Fibroblast of skin of back (primary cell): ENCODE results near the gene PPP2R2D.

Experiments
- DNase-seq: peaks from one replicate; pipeline ENCODE4 v3.0.0-alpha.2; 2013

The PPP2R2D gene

DNA sequence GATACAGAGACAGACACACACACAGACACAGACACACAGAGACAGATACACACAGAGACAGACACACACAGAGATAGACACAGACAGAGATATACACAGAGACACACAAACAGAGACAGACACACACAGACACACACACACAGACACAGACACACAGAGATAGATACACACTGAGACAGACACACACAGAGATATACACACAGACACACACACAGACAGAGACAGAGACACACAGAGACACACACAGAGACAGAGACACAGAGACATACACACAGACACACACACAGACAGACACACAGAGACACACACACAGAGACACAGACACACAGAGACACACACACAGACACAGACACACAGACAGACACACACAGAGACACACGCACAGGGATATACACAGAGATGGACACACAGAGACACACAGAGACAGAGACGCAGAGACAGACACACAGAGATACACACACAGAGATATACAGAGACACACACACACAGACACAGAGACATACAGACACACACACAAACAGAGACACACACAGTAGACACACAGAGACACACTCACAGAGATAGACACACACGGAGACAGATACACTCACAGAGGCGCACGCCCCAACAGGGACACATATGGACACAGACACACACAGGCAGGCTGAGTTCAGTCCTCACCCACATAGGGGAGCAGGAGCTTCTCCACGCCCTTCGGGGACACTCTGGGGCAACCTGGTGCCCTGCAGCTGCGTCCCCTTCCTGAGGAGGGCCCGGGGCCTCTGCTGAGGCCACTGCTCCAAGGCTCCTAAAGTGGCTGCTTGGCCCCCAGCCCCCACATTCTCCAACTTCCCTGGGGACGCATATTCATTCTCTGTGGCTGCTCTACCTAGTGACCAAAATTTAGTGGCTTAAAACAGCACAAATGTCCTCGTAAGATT is 10.3 kb upstream of the PPP2R2D start:
- DNase-seq: no peak

DNA sequence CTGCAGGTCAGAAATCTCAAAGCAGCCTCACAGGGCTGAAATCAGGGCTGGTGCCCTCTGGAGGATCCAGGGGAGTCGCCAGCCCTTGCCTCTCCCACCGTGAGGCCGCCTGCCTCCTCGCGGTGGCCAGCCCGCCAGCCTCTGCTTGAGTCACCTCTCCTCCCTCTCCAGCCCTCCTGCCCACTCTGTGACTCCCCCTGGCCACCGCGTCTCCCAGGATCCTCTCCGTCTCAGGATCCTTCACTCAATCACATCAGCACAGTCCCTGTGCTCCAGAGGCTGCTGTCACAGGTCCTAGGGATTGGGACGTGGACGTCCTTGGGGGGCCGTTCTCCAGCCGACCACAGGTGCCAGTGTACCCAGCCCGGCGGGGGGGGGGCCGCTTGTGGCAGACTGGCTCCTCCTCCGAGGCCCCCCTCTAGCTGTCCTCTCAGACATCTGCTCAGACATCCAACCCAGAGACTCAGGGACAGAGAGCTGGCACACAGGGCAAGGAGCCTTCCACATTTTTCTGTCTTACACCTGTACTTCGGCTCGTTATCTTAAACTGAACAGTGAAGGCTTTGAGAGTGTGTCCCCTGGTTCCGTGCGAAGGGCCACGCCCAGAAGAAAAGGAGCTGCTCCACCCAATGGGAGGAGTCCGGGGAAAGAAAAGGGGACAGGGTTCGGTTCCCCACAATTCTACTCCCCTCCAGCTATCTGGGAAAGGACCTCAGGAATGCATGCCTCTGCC is 9.4 kb upstream of the PPP2R2D start:
- DNase-seq: peak; percentile 16

DNA sequence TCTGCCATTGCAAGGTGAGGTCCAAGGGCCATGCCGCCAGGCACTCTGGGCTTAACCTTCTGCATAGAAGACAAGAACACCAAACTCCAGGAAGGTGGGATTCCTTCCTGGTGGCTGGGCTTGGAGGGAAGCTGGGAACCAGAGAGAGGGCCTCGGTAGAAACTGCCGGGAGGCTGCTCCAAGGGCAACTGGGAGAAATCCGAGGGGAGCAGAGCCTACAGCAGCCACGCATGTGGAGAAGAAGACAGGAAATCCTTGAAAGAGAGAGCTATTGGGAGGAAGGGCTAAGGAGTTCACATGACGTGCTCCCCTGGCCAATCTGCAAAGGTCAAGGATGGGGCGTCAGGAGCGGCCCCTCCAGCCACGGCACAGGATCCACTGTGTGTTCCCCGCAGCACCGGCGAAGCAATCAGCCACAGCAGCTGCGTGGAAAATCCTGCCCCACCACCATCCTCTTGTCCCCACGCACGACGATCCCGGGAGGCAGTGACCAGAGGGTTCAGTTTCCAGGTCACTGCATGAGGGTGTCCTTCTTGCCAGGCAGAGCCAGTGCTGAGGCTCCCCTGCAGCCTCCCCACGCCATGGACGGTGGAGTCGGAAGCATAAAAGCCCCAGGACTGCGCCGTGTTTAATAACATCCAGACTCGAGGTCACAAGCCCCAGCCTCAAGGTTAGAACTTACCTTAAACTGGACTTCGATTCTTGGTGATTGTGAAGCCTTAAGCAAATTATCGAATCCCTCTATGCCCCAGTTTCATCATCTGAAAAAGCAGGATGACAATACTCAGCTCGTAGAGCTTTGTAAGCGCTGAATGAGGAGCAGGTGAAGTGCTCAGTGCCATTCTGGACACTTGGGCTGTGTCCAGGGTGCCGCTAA is 8.6 kb upstream of the PPP2R2D start:
- no peak for DNase-seq

DNA sequence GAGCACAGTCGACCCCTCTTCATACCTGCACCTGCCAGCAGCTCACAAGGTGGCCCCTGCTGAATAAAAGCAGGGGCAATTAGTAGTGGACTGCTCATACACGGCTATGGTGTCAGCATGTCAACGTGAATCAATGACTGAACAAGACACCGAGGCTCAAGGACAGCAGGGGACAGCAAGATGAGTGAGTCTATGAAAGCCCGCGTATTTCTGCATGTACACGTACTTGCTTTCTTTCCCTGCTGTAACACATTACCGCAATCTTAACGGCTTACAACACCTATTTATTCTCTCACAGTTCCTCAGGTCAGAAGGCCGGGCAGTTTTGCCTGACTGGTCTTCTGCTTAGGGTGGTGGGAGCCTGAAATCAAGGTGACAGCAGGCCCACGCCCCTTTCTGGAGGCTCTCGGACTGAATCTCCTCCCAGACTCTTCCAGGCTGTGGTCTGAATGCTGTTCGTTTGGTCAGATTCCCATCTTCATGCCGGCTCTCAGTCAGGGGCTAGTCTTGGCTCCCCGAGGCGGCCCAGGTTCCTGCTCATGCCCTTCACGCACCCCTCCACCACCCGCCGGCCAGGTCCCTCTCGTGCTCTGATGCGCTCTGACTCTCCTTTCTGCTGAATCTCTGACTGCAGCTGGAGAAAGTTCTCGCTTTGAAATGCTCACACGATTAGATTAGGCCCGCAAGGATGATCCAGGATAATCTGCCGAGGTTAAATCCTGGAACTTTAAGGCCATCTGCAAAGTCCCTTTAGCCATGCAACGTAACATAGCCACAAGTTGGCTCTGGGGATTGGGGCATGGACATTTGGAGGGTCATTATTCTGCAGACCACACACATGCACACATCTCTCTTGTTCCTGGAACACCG is 7.8 kb upstream of the PPP2R2D start:
- DNase-seq: no peak

DNA sequence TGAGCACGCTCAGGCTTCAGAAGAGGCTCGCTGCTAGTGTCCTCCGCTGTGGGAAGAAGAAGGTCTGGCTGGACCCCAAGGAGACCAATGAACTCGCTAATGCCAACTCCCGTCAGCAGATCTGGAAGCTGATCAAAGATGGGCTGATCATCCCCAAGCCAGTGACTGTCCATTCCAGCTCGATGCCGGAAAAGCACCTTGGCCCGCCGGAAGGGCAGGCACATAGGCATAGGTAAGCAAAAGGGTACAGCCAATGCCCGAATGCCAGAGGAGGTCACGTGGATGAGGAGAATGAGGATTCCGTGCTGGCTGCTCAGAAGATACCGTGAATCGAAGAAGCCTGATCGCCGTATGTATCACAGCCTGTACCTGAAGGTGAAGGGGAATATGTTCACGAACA is 5.7 kb upstream of the PPP2R2D start:
- no peak for DNase-seq

DNA sequence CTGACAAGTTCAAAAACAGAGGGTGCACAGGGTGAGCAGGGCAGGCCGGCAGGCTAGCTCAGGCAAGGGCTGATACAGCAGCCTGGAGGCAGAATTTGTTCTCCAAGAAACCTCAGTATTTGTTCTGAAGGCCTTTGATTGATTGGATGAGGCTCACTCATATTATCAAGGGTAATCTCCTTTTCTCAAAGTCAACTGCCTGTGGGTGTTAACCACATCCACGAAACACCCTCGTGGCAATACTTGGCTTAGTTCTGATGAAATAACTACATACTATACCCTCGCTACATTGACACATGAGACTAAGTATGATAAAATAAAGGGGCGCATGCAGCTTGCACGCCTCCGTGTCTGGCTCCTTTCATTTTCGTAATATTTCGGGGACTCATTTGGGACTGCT is 4.4 kb upstream of the PPP2R2D start:
- DNase-seq: no peak

DNA sequence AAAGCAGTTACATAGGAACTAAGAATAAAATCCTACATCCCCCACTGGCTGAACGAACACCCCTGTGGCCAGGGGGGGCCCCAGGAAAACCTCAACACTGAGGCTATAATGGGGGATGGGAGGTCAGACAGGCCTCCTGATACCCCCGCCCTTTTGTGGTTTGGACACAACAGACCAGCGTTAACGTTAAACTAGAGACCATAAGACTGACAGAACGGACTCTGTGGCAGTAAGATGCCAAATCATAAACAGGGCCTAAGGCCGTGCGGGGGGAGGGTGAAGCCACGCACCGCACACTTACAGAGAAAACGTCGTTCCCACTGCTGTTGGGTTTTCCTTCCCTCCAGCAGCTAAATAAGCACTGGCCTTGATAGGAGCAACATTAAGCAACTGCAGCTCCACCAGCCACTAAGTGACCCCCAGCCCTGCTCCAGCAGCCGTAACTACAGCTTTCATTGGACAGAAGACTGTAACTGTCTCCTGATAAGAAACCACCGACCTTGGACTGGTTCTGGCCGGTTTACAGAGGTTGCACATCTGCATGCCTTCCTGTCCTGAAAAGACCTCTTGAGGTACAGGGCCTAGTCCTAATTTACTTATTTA is 3.4 kb upstream of the PPP2R2D start:
- no peak for DNase-seq

DNA sequence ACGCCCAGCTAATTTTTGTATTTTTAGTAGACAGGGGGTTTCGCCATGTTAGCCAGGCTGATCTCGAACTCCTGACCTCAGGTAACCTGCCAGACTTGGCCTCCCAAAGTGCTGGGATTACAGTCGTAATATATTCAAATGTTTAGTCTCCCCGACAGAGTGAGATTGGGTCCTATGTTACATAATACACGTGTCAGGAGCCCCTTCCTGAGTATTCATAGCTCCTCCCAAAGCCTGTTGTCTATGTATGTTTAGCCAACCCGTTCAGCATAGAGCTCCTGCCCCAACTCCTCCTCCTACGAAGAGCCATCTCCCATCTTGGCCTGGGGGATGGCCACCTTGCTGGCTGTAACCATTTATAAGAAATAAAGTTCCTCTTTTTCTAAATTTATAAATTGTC is 2.7 kb upstream of the PPP2R2D start:
- DNase-seq: no peak

DNA sequence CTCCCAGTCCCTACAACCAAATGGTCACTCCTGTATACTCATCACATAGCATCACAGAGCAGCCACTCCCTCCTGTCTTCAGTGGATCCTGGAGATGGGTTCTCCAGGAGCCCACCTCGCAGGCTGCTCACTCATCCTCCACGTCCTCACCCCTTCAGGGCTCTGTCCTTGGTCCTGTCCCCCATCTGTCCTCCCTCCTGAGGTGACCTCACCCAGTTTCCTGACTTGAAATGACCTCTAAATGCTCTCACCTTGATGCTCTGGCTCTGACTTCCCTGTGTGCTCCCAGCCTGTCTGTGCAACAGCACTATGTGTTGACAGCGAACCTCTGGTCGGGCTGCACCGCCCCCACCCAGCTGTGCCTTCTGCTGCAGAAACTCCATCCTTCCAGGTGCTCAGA is 2.1 kb upstream of the PPP2R2D start:
- no peak for DNase-seq

DNA sequence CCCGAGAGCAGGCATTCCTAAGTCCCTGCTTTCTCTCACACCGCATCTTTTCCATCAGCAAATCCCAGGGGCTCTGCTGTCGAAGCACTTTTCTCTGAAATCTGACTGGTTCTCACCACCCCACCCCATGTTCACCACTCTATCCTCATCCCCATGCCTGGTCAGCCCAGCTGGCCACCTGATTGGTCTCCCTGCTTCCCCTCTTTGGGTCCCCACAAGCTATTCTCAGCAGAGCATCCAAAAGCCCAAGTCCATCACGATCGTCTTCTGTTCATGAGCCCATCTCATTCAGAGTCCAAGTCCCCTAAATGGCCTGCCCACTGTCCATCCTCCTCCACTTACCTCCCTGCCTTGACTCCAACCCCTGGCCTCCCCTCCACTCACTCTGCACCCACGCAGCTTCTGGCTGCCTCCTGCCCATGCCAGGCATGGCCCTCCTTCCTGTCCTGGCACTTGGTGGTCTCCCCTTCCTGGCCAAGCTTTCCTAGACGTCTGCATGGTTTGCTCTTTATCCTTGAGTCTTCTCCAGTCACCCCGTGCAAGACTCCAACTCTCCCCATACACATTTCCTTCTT is 1.6 kb upstream of the PPP2R2D start:
- no peak for DNase-seq

DNA sequence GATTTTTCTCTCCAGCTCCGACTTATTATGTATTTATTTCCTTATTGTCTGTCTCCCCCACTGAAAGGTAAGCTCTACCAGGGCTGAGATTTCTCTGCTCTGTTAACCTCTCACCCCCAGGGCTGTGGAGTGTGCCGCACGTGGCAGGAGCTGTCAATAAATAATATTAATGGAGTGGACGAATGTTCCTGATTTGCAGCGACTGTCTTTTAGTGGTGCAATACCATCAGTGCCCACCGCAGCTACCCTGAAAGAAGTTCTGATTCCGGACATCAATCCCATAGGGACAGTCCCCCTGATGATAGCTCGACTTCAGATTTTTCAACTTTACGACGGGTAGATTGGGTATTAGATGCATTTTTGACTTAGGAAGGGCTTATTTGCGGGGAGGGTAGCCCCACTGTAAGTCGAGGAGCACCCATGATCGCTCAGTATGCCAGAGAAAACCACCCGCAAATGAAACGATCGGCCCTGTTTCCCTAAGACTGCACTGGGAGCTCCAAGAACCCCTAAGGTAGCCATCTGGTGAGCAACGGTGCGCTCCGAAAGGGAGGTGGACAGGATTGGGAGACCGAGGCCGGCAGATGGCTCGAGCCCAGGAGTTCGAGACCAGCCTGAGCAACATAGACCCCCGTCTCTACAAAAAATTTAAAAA is 986 bp upstream of the PPP2R2D start:
- DNase-seq: no peak

DNA sequence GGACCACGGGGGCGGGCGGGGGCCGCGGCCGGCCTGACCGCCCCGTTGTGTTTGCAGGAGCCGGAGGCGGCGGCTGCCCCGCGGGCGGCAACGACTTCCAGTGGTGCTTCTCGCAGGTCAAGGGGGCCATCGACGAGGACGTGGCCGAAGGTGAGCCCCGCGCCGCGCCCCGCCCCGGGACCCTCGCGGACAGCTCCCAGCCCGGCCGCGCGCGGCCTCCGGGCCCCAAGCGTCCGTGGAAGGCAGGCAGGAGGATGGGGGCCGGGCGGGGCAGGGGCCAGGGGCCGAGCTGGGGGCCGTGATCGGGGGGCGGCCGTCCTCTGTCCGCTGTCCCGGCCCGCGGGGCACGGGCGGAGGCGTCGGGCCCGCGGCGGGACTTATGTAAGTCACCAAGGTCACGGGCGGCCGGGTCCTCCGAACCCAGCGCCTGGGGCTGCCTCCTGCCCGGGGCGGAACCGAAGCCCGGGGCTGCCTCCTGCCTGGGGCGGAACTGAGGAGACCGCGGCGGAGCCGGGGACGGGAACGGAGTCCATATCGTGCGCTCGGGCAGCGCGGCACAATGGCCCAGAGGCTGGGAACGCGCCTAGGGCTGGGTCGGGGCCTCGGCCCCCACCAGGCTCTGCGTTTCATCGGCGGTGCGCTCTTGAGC is 497 bp downstream of the PPP2R2D start:
- DNase-seq: peak; percentile 31

DNA sequence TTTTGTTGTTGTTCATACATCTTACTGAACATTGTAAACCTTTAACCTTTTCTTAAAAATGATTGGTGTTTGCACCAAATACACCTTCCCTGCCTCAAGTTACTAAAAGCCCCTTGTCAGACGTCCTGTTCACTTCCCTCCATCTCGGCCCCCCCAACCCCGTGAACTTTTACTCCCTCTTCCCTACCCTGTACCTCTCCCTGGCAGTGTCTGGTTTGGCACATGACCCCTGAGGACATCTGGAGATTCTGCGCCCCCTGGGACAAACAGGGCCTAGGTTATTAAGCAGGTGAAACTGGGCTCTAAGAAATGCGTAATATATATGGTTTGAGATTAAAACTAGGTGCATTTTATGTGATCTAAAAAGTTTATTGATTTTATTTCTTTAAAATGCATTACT is 1.4 kb downstream of the PPP2R2D start:
- no peak for DNase-seq

DNA sequence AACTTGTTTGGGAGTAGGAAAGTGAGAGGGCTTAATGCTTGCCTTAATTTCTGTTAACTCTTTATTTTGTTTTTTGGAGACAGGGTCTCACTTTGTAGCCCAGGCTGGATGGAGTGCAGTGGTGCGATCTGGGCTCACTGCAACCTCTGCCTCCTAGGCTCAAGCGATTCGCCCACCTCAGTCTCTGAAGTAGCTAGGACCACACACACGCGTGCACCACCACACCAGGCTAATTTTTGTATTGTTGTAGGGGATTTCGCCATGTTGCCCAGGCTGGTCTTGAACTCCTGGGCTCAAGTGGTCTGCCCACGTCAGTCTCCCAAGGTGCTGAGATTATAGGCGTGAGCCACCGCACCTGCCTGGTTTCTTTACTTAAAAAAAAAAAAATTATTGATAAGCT is 1.9 kb downstream of the PPP2R2D start:
- DNase-seq: no peak

DNA sequence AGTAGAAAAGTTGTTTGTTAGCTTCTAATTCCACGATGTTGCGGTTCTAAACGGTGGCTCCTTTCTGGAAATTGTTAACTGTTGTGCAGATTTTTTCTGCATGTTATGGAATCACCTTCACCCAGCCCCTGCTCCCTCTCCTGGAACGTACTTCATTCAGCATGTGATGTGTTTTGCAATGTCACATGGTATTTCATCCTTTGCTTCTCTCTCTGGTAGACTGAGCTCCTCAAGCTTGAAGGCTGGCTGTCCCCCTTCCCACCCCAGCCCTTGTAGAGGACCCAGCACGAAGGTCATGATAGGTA is 4.4 kb downstream of the PPP2R2D start:
- DNase-seq: no peak

DNA sequence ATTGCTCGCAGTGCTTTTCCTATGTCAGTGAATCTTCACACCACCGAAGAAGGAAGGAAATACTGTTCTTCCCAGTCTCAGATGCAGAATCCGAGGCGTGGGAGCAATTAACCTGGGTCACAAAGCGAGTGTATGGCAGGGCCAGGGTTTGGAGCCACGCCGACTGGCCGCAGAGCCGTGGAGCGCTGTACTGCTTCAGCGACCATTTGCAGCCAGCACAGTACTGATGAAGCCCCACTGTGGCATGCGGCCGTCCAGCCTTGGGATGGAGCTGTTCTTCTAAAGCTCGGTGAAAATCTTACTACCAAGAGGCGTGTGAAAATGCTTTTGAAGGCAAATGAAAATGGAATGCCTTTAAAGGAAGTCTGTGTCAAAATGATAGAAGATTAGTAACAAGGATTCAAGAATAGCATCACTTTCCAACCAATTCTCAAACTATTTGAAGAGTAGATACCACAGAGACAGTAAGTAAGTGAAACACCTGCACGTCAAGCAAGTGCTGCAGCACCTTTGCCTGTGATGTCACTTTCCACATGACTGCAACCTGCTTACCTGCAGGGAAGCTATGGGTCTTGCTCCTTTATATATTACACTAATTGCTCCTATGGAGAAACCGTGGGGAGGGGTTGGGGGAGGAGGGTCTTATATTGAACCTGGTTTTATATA is 4.9 kb downstream of the PPP2R2D start:
- DNase-seq: no peak

DNA sequence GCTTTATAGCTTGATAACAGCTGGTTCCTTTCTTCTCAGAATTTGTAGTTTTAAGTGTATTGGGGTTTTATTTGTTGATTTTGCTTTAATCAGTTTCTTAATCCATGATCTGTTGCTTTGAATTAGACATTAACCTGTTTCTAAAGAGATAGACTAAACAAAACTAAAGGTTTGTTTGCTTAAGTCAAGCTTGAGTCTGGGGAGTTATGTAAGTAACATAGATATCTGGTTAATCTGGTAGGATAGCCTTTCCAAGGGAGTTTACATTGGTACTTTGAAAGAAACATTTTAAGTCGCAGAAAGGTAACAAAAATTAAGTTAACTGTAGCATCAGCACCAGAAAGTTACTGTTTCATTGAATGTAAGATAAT is 5.4 kb downstream of the PPP2R2D start:
- no peak for DNase-seq

DNA sequence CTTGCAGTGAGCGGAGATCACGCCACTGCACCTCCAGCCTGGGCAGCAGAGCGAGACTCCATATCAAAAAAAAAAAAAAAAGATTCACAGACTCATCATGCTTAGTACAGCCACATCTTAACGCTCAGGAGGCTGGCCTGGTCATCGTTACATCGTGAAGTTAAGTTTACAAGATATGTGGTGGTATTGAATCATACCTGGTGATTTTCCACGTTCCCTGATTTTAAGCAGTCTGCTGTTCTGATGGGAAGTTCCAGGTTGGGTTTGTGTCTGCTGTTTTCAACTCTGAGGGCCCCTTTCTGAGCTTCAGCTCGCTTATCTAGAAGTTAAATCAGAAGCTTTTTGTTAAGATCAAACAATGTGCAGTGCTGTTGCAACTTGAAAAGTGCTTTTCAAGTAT is 6.9 kb downstream of the PPP2R2D start:
- DNase-seq: no peak

DNA sequence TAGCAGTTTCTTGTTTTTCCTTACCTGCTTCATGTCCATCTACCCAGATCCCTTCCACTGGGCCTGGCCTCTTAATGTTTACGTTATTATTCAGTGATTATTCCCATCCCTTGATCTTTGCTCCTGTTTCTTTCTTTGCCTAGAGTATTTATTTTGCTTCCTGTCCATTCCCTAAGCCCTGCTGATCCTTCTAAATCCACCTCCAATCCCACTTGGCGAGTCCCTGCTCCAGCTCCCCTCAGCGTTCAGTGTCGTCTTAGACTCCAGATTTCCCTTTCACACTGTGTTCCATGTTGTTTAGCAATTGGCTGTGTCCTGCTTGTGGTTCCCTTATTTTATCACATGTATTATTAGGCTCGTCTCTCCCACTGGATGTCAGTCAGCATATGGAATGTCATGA is 7.3 kb downstream of the PPP2R2D start:
- DNase-seq: no peak
